Activated T-cell treated with anti-CD3 and anti-CD28 coated beads for 48 hours (primary cell): ENCODE measurements around the gene CDCA7L.
A peak's percentile ranks its signal among the peaks of the same experiment; 100 is the strongest.
"Not testable (repeated sequence)": the region's sequence is repeated elsewhere in the genome, so short reads cannot be mapped to it uniquely, and the experiment has no call there.

ENCODE experiments used
- DNase-seq: peaks from one replicate; pipeline ENCODE4 v3.0.0-alpha.2; 2020; ENCODE audit warnings: low read depth

The CDCA7L gene

DNA sequence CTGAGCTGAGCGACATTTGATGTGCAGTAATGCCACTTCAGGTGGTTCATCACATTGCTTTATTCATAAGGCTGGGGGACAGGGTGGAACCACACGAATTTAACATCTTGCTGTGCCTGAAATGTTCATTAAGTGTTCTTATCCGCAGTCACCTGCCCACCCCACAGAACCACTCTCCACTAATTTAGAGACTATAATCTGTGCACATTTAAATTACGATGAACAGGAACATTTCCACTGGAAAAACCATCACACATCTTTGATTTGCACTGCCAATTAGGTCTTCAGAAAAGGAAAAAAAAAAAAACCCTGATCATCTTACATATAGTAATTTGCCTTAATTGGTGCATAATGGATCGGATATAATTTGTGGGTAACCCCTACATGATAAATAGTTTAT, 2.3 kb downstream of the CDCA7L start:
- no peak for DNase-seq

DNA sequence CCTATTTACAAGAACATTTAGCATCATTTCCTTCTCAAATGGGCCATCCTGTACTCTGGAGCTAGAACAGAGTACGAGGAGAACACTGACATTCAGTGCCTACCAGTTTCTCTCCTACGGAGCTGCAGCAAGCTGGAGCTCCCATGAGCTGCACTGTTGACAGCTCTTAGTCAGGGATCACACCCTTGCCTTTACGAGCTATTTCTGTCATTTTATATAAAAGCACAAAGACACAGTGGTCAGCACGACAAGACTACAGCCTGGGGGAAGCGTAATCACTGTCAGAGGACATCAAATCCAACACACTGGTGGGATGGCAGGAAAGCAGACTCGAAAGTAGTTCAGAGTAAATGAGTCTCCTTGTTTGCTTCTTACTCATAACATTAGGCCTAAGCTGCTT, 2.7 kb downstream of the CDCA7L start:
- no peak for DNase-seq

DNA sequence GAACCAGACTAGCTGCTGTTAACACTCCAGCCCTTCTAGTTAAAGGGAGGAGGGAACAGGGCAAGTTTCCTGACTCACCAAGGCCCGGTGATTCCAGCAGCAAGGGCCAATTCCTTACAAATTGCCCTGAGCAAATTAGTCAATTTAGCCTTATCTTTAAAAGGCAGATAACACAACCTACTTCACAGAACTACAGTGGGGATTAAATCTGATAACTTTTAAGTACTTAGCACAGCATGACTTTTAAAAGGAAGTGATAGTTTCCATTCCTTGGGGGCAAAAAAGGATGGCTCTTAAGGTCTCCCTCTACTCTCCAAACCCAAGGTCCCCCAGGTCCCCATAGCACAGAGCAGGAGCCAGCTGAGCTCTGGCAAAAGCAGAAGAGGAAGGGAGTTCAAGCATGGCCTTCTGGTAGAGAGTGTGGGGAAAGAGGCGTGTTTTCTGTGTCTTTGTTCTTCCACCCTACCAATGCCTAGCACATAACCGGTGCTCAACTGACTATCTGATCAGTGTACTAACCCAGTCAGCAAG, 4.0 kb downstream of the CDCA7L start:
- DNase-seq, result no peak

DNA sequence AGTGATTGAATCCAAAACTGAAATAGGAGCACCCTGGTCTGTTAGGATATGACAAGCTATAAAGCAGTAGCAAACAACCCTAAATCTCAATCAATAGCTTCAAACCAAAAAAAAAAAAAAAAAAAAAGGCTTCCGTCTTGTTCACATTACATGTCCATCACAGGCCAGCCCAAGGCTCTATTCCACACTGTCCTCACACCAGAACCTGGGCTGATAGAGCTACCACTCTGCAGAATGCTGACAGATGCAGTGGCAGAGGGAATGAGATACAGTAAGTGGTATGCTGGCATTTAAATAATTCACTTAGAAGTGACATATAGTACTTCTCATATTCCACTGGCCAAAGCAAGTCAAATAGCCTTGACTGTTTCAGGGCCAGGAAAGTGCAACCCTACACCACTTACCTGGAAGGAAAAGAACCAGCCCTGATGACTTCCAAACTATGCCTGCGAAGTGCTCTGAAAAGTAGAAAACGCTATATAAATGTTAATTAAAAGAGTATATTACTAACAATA, 5.8 kb downstream of the CDCA7L start:
- DNase-seq, result no peak

- peak; percentile 45 for DNase-seq
These were observed 6.4 kb downstream of the CDCA7L start for GRCh38 chr7:21939136-21939857.

- no peak for DNase-seq
These were observed 7.2 kb downstream of the CDCA7L start for GRCh38 chr7:21938463-21938862.

DNA sequence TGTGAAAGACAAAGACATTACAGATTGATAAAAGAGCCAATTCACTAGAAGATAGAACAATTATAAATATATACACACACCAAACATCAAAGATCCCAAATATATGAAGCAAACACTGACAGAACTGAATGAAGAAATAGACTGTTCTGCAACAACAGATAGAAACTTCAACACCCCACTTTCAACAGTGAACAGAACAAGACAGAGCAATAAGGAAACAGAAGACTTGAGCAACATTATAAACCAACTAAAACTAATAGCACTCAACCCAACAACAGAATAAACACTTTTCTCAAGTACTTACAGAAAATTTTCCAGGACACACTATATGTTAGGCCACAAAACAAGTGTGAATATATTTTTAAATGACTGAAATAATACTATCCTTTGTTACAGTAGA, 10.9 kb downstream of the CDCA7L start:
- DNase-seq, result no peak

DNA sequence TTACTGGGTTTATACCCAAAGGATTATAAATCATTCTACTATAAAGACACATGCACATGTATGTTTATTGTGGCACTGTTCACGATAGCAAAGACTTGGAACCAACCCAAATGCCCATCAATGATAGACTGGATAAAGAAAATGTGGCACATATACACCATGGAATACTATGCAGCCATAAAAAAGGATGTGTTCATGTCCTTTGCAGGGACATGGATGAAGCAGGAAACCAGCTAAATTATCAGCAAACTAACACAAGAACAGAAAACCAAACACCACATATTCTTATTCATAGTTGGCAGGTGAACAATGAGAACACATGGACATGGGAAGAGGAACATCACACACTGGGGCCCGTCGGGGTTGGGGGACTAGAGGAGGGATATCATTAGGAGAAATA, 12.4 kb downstream of the CDCA7L start:
- DNase-seq, result not testable (repeated sequence)

DNA sequence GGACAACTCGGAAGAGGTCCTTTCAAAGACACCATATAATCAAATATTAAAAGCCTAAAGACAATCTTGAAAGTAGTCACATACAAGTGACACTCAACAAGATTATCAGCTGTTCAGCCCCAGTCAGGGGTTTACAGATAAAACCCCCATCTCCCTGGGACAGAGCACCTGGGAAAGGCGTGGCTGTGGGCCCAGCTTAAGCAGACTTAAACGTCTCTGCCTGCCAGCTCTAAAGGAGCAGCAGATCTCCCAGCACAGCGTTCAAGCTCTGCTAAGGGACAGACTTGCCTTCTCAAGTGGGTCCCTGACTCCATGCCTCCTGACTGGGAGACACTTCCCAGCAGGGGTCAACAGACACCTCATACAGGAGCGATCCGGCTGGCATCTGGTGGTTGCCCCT, 18.0 kb downstream of the CDCA7L start:
- DNase-seq, result no peak

DNA sequence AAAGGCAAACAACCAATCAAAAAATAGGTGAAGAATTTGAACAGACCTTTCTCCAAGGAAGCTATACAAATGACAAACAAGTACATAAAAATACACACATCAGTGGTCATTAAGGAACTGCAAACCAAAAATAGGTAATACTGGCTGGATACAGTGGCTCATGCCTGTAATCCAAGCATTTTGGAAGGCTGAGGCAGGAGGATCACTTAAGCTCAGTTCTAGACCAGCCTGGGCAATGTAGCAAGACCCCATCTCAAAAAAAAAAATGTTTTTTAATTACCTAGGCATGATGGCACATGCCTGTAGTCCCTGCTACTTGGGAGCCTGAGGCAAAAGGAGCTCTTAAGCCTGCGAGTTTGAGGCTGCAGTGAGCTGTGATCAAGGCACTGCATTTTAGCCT, 19.3 kb downstream of the CDCA7L start:
- DNase-seq, result no peak

- DNase-seq, result no peak
These were observed 22.0 kb downstream of the CDCA7L start for GRCh38 chr7:21923658-21924057.

GRCh38 chr7:21922605-21923004, 23.1 kb downstream of the CDCA7L start:
- no peak for DNase-seq

- no peak for DNase-seq
These were observed 24.8 kb downstream of the CDCA7L start for GRCh38 chr7:21920936-21921335.

DNA sequence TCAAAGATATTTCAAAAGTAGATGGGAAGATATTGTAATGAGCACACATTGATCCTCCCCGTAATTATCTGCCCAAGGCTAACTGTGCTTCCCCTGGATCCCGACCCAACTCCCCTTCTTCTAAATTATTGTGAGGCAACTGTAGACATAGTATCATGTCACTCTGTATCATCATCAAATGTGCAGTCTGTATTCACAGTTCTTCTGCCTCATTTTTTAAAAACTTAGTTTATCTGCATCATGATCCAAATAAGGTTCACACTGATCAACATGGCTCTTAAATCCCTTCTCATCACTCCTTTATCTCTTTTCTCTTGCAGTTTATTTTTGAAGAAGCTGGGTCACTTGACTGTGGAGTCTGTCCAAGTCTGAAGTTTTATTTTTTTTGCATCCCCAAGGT, 27.5 kb downstream of the CDCA7L start:
- no peak for DNase-seq

- DNase-seq, result no peak
These were observed 29.1 kb downstream of the CDCA7L start for GRCh38 chr7:21916629-21917028.

- DNase-seq, result no peak
These were observed 29.5 kb downstream of the CDCA7L start for GRCh38 chr7:21916176-21916575.

DNA sequence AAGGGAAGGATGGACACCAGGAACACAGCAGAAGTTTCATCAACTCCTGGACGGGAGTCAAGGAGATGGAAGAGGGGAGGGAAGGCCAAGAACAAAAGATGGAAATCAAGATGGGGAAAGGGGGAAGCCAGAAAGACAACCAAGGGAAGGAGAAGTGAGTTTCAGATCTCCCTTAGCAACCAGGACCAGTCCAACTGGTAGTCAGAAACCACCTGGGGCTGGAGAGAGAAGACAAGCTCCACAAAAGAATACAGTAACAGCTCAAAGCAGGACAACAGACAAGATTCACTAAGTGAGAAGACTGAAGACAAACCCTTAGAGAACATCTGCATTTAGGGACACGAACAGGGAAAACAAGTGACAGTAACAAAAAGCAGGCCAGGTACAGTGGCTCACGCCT, 30.6 kb downstream of the CDCA7L start:
- no peak for DNase-seq

DNA sequence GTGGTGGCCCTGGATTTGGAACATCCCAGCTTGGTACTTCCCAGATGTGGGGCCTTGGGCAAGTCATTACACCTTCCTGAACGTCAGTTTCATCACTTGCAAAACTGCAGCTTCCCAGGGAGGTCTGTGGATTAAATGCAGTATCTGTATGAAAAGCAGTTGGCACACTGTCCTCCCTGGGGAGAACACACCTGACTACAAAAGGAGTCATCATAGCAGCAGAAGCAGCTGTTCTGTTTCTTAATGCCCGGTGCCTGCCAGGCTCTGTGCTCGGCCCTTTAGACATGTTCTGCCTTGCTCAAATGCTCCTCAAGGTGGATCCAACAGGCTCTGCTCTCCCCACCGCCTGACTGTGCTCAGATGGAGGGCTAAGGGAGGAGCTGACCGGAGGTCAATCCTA, 31.0 kb downstream of the CDCA7L start:
- no peak for DNase-seq

- no peak for DNase-seq
These were observed 32.5 kb downstream of the CDCA7L start for GRCh38 chr7:21912931-21913780.

- DNase-seq, result no peak
These were observed 33.4 kb downstream of the CDCA7L start for GRCh38 chr7:21912305-21912704.

DNA sequence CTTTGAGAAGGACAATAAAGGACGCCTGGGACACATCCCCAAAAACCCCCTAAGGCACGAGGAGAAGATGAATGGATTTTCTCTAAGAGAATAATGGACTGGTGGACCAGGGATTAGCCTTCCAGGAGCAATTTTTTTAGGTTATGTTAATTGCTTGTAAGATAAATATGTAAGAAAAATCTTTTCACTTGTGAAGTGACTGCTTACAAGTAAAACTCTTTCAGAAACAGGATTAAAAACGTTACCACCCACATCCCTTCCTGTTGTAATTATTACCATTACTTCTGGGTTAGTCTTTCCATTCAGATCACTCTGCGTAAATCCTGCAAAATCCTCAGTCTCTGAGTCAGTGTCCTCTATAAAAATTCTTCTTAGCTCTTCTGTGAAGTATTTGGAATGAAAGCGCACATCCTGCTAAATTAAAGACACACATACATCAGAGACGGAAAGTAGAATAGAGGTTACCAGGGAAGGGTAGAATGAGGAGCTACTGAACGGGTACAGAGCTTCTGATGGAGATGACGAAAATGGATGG, 34.3 kb downstream of the CDCA7L start:
- DNase-seq, result no peak

DNA sequence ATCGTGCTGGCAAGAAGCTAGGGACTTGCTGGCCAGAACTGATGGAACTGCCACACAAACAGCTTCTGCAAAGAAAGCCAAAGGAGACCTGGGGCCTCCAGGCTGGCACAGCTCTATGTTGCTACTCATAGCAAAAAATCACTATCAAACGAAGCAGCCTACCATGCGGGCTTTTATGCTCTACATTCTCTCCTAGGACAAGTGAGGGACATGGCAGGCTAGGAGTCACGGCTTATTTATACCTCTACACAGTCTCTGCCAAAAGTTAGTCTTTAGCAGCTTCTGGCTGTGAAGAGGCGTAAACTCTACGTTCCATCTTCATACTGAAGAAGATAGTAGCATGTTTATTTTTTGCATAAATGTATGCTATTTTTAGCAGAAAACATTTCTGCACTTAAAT, 35.4 kb downstream of the CDCA7L start:
- no peak for DNase-seq

DNA sequence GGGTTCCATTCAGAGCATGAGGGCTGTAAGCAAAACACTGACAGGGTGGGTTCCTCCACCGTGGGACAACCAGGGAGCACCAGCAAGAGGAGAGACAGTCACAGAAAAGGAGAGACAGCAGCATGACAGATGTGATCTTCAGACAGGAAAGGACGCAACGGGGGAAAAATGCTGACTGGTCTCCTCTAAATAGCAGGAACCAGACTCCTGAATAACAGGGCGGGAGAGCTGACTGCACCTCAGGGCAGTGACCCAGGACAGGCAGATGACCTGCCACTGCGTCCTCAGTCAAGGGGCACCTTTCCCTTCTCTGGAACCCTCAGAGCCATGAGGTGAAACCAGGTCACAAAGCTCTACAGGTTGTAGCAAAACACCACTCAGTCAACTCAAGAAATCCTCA, 37.0 kb downstream of the CDCA7L start:
- no peak for DNase-seq
